Adipose tissue (tissue), 3 donors: ENCODE measurements around the gene SLC25A39. TPM values are rescaled to one million over a fixed set of nuclear protein-coding genes. Genes with fewer than 3 reads are reported as not detected.

Experiments used
- H3K27ac ChIP-seq: one replicate; pipeline ENCODE4 v1.5.1; 2013; ENCODE audit warnings: low read depth, low read length
- WGBS, 3 donors: extraction: QIAGEN DNeasy Blood & Tissue Kit; methylation state at CpG; one replicate each; pipeline ENCODE4 v1.1.7; 2013; 5-methylcytosine and 5-hydroxymethylcytosine counted together
- polyA plus RNA-seq, 3 donors: library from polyadenylated mRNA; stranded (reverse); fragments of 200-250 nt; gene quantifications; one replicate each; pipeline ENCODE4 v1.2.3, GENCODE V29; 2013
- donor health status: healthy with polysubstance abuse.
- donor health status: Bipolar disorder and iron deficiency.
- donor health status: healthy.

The SLC25A39 gene
- polyA plus RNA-seq, 3 donors = 86.9 to 90.1 (median 87.2) TPM

DNA sequence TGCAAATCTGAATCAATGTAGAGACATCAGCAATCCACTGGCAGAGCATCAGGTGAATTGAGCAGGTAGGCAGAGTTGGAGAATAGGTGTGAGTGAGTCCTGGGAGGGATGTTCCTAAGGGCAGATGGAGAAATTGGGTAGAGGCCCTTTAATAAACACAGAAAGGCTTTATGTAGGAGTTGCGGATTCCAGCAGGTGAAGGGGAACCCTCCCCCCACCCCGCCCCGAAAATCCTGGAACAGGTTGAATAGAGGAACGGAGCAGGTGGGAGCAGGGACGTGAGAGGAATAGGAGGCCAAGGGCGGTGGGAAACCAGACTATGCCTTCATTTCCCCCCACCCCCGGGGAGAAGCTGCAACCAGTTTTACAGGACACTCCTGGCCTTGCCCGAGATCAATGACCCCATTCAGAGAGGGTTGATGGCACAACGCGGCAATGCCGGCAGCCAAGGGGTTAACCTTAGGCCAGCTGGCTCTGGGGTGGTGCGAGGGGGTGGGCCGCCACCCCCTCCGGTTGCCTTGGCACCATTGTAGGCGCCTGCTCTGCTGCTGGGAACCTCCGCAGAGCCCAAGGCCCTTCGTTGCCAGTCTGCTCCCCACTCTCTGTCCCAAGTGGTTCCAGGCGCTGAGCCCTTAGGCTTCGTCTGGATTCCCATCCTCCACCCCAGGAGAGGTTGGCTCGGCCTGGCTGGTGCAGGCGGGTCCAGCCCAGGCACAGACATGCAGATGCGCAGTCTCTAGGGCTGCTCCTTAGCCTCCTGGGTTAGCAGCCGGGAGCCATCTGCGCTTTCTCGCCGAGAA lies 17.0 kb downstream of the SLC25A39 start:
- no peak overlapping the region for H3K27ac ChIP-seq

DNA sequence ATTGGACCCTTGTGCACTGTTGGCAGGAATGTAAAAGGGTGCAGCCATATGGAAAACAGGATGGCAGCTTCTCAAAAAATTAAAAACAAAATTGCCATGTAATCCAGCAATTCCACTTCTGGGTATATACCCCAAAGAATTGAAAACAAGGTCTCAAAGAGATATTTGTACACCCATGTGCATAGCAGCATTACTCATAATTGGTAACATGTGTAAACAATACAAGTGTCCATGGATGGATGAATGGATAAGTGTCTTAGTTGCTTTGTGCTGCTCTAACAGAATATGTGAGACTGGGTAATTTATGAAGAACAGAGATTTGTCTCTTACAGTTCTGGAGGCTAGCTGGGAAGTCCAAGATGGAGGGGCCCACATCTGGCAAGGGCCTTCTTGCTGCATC lies 20.0 kb downstream of the SLC25A39 start:
- H3K27ac ChIP-seq = no peak overlapping the region

More for the DNA sequence above, 17.0 kb downstream of the SLC25A39 start:
- 2 to 6% (median 4%) methylated on average over 22 to 26 of the region's 26 CpGs for WGBS, 3 donors

DNA sequence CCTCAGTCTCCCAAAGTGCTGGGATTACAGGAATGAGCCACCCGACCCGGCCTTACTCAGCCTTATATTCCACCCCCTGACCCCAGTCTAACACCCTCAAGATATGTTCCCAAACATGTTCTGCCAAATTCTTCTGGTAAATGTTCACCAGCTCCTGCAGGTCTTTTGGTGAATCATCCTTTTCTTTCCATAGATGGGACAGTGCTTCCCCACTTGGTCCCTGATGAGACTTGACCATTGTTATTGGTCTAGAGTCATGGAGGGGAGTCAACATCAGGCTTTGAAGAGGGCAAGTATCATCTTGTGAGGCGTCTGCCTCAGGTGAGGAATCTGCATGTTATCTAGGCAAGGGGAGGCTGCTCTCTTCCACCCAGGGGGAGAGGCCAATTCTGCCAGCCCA lies 26.6 kb downstream of the SLC25A39 start:
- no peak overlapping the region for H3K27ac ChIP-seq
- 72 to 87% (median 87%) methylated on average over 3 of the region's 3 CpGs for WGBS, 3 donors

DNA sequence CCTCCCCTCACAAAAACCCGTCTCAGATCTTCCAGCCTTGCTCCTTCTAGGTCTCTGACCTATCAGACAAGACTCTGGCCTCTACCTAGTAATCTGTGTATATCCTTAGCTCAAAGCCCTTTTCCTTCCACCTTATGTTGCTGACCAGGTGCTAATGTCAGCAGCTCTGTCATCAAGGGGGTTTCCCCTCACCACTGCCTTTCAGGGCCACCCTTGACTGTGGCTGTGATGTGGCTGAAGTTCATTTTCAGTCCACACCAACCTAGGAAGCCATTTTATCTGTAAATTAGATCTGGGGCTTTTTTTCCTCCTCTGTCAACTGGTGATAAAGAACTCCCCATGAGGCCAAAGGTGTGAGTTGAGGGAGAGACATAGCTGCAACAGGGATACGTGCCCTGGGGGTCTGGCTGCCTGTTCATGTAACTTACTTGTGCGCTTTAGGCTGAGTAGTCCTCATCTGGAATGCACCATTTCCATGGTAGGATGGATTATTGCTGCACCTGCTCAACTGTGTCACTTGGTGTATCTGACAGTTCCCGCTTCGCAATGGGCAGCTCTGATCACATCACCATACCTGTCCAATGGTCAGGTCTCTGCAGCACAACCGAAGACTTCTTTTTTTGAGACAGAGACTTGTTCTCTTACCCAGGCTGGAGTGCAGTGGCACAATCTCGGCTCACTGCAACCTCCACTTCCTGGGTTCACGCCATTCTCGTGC lies 31.0 kb downstream of the SLC25A39 start:
- WGBS, 3 donors = 82 to 88% (median 85%) methylated on average over 9 of the region's 9 CpGs
- no peak overlapping the region for H3K27ac ChIP-seq

DNA sequence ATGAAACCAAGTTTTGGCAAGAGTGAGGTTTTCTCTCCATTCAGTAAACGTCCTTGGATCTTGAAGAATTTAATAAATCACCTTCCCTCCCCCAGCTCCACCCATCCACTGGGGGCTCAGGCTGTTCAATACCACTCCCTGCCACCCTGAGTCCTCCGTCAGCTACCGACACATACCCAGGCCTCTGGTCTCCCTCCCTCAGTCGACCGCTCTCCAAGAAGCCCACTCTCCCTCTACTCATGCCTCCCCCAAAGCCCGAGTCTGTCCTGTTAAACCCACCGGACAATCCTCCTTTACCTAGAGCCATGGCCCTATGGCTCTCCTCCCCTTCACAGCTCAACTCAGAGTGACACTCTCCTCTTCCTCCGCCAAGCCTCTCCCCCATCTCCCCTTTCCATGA lies 37.0 kb downstream of the SLC25A39 start:
- WGBS, 3 donors = 69 to 75% (median 72%) methylated on average over 8 of the region's 8 CpGs
- no peak overlapping the region for H3K27ac ChIP-seq

DNA sequence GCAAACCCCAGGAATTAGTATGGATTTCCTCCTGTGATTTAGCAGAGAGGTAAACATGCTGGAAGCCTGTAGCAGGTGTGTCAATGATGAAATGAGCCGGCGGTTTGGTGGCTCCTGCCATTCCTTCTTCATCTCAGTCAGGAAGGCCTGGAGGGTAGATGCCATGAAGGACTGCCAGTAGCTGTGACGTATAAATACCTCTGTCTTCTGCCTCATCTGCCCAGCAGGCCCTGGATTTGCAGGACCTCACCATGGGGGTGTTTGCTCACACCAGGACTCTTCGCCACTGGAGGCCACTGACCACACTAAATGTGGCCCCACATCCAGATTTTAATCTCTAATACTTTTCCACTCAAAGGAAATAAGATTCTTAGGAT lies 40.6 kb downstream of the SLC25A39 start:
- WGBS, 3 donors = 87 to 96% (median 95%) methylated on average over 4 of the region's 4 CpGs

DNA sequence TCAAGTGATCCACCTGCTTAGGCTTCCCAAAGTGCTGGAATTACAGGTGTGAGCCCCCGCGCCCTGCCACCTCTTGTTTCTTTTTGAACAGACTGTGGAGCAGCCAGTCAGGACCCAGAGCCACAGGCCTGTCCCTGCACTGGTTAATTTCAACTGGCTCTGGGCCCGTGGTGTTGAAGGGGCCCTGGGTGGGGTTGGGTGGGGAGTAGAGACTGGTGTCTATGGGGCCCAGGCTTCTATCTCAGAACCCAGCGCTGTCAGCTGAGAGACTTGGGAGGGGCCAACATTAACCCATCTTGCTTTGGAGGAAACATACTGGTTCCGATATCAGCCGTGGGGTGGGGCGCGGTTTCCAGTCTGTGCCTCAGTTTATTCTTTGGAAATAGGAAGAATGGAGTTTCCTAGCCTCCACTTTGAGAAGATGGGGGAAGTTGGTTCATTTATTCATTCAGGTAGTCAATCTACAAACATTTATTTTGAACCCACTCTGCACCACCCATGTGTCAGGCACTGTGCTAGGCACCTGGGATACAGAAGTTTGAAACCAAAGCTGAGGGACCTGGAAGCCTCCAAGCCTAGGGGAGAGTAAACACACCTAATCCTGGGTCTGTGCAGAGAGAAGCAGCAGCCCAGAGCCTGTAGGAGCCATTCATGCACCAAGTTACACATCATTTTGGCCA lies 41.1 kb downstream of the SLC25A39 start:
- 82 to 86% (median 85%) methylated on average over 8 of the region's 8 CpGs for WGBS, 3 donors
- H3K27ac ChIP-seq = no peak overlapping the region

More for the DNA sequence above, 40.6 kb downstream of the SLC25A39 start:
- H3K27ac ChIP-seq = no peak overlapping the region

DNA sequence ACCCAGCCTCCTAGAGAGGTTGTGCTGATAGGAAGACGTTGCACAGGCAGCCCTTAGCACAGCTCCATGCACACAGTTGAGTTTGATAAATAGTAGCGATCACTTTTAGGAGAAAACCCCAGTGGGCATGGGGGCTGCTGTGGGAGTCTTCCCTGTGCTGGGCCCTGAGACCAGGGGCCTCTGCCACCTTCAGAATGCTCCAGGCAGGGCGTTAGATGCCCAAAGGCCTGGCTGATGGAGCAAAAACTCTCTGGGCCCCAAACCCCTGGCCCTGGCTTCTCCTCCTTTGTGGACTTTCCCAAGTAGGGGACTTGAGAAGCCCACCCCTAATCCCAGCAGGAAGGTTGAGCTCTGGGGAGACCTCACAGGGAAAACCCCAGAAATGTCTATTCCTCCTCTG lies 42.4 kb downstream of the SLC25A39 start:
- WGBS, 3 donors = 82 to 84% (median 83%) methylated on average over 3 of the region's 3 CpGs
- no peak overlapping the region for H3K27ac ChIP-seq

DNA sequence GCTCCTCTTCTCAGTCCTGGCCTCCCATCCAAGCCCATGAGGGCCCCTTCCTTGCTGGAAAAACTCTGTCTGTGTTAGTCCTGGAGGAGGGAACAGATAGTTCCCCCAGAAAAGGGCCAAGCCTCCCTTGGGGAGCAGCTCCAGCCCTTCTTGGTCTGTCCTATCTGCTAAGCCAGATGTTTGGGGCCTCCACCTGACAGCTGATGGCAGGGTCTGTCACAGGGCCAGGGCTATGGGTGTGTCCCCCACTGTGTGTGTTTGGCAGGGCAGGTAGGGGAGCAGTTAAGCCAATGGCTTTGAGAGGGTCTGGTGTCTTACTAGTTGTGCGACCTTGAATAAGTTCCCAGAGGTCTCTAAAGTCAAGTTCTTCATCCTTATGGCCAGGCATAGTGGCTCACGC lies 43.1 kb downstream of the SLC25A39 start:
- 90 to 94% (median 91%) methylated on average over 2 of the region's 2 CpGs for WGBS, 3 donors
- no peak overlapping the region for H3K27ac ChIP-seq

DNA sequence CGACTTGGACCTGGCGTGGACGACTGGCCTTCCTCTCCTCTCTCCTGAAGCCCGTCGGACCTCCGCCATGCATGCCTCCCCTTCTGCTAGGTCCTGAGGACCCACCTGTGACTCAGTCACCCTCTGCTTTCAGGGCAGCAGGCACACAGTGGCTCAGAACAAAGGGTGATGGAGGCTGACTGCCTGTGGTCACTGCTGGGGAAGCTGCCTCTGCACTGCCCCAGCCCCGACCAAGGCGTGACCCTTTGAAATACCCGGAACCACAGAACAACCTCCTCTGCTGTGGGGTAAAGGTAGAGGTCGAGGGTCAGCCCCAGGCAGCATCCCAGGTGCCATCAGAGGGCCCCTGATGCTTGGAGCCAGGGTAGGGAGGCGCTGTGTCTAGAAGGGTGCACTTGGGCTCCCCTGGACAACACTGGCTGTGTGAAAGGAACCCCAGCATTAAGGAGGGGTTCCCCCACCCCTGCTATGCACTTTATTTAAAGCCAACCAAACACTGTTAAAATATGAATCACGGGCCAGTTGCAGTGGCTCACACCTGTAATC lies 44.2 kb downstream of the SLC25A39 start:
- WGBS, 3 donors = 83 to 87% (median 84%) methylated on average over 12 of the region's 12 CpGs
- no peak overlapping the region for H3K27ac ChIP-seq

DNA sequence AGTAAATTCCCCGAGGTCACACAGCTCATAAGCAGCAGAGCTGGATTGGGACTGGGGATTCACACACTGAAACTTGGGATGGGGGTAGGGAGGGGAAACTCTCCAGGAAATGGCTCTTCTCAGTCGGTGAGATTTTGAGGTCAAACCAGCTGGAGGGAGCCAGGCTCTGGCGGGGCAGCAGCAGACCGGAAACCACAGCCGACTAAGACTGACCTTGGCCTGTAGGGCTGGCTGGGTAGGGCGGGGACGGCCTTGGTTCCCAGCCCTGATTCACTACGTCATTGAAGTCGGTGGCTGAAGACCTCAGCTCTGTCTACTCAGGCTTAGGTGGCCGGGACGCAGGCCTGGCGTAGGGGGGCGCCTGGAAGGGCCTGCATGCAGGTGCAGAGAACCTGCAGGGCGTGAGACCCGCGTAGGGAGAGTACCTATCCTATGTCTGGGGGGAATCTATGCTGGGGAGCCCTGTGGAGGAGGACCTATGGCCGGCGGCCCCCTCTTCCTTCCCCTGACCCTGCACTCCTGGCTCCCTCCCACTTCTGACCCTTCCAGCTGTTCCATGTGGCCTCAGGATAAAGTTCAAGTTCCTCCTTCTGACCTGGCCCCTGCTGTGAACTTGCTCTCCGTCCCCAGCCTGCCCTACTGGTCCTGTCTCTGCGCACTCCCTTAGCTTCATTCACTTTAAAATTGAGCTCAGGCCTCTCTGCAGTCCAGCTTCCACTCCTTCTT lies 44.8 kb downstream of the SLC25A39 start:
- WGBS, 3 donors = 21 to 35% (median 25%) methylated on average over 20 of the region's 20 CpGs
- no peak overlapping the region for H3K27ac ChIP-seq

DNA sequence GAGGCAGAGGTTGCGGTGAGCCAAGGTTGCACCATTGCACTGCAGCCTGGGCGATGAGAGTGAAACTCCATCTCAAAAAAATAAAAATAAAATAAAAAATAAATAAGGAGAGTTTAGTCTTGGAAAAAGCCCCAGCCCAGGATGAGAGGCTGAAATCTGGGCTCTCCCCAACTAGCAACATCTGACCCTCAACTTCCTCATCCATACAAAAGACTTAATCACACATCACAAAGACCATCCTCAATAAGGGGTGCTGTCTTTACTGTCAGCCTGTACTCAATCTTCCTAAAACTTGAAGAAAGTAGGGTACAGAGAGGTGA lies 45.3 kb downstream of the SLC25A39 start:
- 85 to 95% (median 86%) methylated on average over 2 of the region's 2 CpGs for WGBS, 3 donors
- no peak overlapping the region for H3K27ac ChIP-seq

DNA sequence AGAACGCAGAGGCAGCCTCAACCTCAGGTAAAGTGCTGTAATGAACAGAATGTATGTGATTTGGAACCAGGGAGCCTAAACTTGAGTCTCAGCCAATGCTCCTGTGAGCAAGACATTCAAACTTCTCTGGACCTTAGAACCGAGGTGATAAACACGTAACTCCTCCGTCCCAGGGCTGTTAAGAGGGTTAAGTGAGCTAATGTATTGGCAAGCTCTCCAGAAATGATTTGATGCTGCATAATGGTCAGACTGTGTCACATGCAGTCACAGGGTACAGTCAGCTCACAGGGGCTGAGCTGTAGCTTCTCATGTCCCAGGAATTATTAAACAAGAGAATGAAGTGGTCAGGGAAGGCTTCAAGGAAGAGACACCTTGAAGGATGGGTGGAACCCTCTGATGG lies 46.6 kb downstream of the SLC25A39 start:
- H3K27ac ChIP-seq = no peak overlapping the region
- 77 to 87% (median 80%) methylated on average over 4 of the region's 4 CpGs for WGBS, 3 donors

DNA sequence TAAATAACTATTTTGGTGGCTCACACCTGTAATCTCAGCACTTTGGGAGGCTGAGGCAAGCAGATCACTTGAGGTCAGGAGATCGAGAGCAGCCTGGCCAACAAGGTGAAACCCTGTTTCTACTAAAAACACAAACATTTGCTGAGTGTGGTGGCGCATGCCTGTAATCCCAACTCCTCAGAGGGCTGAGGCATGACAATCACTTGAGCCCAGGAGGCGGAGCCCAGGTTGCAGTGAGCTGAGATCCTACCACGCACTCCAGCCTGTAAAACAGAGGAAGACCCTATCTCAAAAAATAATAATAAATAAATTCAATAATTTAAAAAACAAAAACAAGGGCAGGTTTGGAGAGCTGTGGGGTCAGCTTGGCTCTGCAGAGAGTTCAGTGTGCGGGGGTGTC lies 51.0 kb downstream of the SLC25A39 start:
- 89 to 94% (median 93%) methylated on average over 5 of the region's 5 CpGs for WGBS, 3 donors
- no peak overlapping the region for H3K27ac ChIP-seq

DNA sequence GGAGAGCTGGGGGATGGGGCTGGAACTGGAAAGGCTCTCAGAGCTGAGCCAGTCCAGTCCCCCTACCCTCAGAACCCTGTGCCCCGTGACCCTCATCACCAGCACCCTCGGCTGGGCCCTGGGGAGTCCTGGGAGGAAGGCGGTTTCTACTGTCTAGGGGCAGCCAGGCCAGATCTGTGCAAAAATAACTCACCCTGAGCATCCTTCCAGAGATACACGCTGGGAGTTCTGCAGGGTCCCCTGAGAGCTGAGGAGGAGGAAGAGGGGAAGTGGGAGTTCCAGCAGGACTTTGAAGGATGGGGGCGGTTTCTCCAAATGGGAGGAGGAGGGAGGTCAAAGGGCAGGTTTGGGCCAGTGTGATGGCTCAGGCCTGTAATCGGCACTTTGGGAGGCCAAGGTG lies 51.7 kb downstream of the SLC25A39 start:
- WGBS, 3 donors = 71 to 79% (median 76%) methylated on average over 6 of the region's 6 CpGs
- H3K27ac ChIP-seq = no peak overlapping the region

DNA sequence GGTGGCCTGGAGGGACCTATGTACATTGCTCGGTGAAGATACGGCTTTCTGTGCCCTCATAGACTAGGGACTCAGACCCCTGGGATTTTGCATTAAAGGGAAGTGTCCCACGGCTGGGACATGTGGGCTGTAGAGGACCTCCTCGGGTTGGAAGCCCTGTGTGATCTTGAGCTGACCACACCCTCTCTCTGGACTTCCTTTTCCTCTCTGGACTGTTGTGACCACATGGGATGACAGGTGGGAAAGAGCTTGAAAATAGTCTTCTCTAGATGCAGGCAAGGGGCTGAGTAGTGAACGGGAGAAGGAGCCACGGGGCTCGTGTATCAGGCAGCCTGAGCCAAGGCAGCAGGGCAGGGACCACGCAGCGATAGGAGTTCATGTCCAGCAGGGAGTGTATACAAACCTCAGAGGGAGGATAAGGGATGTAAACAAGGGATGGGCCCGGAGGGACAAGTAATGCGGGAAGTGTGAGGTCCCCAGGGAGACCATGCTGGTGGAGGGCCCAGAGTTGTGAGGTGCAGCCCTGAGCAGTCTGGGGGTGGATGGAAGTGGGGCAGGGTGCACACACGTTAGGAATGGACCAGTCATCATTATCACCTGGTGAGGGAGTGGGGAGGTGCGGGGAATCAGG lies 52.2 kb downstream of the SLC25A39 start:
- H3K27ac ChIP-seq = no peak overlapping the region
- WGBS, 3 donors = 46 to 62% (median 54%) methylated on average over 13 of the region's 13 CpGs
